NCI-H526 treated with DMSO at 0.1 percent for 48 hours (cell line): ENCODE results near the gene RUVBL2.
A peak's percentile ranks its signal among the peaks of the same experiment; 100 is the strongest.

Source experiments
- DNase-seq: peaks from one replicate; lab custom pipeline; 2025; lab: John Stamatoyannopoulos, UW

The RUVBL2 gene

DNA sequence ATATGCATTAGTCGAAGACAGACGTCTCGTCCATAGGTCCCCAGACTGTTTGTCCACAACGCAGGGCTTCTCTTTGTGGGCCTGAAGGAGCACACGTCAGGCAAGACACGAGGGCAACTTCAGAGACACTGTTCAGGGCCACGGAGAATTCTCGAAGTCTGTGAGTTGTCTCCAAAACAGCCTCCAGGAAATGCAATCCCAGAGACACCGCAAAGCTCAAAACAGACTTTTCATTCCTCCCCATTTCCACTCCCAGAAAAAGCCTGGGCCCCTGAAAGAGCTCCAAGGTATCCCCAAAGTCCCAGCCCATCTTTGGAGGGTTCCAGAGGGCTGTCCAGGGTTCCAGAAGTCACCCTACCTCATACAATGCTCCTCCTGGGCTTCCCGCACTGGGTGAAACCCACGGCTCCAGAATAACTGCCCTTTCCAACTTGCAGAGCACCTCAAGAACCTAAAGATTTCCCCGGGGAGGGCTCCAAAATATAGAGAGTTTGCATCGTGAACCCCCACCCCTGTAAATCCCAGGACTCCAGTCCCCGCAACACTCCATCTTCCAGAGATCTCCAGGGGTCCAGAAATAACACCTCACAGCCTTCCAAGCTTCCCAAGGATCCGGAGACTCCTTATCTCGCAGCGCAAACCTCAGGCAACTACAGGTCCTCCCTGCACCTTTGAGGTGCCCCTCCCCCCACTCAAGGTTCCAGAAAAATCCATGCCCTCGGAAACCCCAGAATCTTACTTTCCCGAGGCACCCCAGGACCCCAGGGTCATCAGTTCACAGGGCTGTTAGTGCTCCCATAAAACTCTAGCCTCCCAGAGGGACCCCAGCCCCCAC is 29.3 kb upstream of the RUVBL2 start:
- DNase-seq = no peak

DNA sequence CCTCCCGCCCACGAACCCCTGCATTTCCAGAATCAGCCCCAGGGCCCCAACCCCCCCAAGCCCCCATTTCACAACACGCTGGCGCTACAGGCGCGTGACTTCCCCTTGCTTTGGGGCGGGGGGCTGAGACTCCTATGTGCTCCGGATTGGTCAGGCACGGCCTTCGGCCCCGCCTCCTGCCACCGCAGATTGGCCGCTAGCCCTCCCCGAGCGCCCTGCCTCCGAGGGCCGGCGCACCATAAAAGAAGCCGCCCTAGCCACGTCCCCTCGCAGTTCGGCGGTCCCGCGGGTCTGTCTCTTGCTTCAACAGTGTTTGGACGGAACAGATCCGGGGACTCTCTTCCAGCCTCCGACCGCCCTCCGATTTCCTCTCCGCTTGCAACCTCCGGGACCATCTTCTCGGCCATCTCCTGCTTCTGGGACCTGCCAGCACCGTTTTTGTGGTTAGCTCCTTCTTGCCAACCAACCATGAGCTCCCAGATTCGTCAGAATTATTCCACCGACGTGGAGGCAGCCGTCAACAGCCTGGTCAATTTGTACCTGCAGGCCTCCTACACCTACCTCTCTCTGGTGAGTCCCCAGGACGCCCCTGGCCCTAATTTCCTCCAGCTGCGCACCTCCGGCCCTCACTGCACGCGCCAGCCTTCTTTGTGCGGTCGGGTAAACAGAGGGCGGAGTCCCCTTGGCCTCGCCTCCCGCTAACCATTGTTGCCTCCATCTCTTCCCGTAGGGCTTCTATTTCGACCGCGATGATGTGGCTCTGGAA is 28.5 kb upstream of the RUVBL2 start, which contains the start of gene FTL:
Gene FTL, plus strand, starts transcription at position 270 of the 766 bp plus-strand sequence. Its CDS starts 199 bp downstream, at position 469.
- DNase-seq = peak; percentile 84

DNA sequence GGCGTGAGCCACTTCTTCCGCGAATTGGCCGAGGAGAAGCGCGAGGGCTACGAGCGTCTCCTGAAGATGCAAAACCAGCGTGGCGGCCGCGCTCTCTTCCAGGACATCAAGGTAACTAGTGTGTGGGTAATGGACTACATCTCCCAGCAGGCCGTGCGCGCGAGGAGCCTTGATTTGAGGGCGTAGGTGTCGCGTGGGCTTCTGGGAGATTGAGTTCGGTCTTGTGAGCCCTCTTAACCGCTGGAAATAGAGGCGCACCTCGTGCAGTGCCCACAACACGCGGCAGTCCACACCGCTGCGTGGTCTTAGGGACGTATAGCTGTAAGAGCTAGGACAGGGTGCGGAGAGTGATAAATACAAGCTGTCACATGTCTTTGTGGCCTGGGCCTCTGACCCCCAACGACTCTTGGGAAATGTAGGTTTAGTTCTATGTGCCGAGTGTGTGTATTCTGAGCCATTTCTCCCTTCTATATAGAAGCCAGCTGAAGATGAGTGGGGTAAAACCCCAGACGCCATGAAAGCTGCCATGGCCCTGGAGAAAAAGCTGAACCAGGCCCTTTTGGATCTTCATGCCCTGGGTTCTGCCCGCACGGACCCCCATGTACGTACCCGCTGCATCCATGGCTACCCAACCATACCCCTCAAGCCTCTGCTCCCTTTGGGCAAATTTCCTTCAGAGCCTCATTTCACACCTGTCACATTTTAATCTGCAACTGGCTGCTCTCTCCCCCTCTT is 27.7 kb upstream of the RUVBL2 start:
- peak; percentile 74 for DNase-seq

GRCh38 chr19:48966541-48967345 is 26.9 kb upstream of the RUVBL2 start:
- no peak for DNase-seq

DNA sequence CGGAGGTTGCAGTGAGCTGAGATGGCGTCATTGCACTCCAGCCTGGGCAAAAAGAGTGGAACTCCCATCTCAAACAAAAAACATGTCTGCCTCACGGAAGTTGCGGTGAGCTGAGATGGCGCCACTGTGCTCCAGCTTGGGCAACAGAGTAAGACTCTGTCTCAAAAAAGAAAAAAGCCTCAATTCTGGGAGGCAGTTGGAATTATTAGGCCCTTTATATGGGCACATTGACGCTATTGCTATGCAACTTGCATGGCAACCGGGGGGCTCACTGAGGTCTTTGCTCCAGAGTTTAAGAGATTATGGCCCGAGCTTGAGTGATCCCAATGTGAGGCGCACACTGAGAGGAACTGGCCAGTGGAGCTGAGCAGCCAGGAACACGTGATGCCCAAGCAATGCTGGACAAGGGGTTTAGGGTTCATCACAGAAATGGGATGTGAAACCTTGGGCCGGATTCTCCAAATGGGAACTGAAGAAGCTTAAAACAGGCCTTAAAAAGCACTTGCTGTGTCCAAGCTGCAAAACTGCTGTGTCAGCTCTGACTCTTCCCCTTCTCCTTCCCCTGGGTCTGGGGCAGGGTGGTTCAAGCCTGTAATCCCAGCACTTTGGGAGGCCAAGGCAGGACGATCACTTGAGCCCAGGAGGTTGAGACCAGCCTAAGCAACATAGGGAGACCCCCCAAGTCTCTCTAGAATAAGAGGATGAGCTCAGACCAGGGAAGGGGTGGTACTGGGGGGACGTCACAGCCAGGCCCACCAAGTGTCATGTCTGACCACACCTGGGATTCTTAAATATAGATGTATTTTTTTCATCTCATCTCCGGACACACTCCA is 26.1 kb upstream of the RUVBL2 start:
- no peak for DNase-seq

DNA sequence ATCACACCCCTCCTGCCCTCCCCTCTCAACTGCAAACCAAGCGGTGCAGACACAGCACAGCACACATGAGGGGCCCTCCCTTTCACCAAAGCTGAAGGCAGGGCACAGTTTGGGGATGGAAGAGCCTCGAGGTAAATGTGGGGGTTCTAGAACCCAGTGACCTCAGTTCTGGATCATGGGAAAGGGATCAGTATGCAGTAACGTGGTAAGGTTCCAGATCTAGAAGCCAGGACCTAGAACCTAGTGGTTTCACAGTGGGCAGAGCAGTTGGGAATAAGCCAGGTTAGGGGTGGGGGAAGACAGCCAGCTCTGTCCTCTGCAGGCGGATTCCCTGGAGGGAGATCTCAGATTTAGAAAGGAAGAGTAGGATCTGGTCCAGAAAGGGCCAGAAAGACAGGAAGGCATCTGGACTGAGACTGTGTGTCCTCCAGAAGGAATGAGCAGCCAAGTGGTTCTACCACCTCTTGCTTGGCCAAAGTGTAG is 25.5 kb upstream of the RUVBL2 start:
- no peak for DNase-seq

DNA sequence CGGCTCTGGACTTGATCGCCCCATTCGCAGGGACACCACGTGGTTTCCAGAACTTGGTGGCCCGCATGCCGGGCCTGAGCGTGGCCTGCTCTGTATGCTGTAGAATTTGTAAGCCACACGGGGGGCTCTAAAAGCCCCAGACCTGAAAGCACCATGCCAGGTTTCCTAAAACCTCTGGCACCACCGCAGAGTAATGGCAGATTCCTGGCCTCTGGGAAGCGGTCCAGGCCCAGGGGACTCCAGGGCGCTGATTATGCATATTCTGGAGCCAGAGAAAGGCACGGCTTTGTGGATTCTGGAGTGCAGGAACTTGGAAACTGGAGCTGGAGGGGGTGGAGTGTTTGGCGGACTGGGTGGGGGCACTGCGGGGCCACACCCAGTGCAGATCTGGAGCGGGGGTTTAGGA is 24.9 kb upstream of the RUVBL2 start:
- no peak for DNase-seq

DNA sequence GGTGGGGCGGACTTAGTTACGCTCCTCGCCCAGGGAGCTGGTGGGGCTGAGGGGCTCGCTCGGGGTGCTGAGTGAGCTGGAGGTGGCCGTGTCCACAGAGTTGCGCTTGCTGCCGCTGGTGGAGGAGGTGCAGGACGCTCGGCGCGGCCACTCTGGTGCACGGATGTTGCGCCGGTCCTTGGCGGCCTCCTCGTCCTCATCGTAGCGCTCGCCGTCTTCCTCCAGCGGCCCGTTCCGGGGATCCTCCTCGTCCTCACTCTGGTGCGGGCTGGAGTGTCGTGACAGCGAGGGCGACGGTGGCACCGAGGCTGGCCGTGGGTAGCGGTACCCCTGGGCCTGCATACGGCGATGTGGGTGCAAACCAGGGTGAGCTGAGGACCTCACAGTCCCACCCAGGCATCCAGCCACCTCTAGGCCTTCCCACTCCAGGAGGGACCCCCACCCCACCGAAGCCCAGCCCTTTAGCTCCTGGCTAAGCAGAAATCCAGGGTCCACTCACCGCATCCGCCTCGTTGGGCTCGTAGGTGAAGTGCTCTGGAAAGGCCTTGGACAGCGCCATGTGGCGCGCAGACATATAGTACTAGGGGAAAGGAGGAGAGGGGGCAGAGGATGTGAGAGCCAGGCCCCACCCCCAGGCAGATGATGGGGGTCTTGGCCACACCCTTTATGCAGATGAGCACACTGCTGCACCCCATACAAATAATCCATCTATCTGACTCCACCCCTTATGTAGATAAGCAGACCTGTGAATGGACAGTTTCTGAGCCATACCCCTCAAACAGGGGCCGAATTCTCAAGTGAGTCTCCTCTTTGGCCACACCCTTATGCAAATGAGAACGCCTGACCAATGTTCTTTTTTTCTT is 24.2 kb upstream of the RUVBL2 start:
- DNase-seq = no peak

- no peak for DNase-seq
Observed at GRCh38 chr19:48970139-48970766, 23.4 kb upstream of the RUVBL2 start.

- peak; percentile 51 for DNase-seq
Observed at GRCh38 chr19:48970923-48971395, 22.7 kb upstream of the RUVBL2 start.

DNA sequence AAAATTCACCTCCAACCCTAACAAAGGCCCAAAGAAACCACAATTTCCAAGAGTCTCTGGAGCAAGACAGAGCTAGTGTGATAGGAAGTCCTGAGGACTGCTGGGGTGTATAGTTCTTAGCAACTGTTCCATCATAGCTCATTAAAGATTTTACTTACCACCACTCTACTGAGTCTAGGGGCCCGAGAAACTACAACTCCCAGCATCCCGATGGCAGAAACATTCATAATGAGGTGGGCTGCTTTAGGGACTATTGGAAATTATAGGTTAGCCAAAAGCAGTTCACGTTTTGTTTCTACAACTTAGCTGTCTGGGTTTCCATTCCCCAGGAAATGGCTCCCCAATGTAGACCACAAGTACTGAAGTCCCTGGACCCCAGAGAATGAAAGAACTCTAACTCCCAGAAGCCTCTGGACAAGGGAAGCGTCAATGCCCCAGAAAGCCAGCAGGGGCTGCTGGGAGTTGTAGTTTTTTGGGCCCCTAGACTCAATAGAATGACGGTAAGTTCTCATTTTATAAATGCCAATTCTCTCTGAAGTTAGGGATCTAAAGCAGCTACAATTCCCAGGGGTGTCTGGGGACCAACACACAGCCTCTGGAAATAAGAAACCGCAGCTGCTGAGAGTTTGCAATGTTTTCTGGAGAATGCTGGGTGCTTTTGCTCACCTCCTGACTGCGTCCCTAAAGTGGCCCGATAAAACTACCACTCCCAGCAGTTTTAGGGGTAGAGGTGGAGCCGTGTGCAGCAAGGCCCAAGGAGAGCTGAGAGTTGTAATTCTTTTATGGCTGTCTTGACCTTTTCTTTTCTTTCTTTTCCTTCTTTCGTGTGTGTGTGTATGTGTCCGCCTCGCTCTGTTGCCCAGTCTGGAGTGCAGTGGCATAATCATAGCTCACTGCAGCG is 17.5 kb upstream of the RUVBL2 start:
- no peak for DNase-seq

- no peak for DNase-seq
Observed at GRCh38 chr19:48977061-48977460, 16.6 kb upstream of the RUVBL2 start.

GRCh38 chr19:48982280-48982679 is 11.4 kb upstream of the RUVBL2 start:
- DNase-seq = no peak

DNA sequence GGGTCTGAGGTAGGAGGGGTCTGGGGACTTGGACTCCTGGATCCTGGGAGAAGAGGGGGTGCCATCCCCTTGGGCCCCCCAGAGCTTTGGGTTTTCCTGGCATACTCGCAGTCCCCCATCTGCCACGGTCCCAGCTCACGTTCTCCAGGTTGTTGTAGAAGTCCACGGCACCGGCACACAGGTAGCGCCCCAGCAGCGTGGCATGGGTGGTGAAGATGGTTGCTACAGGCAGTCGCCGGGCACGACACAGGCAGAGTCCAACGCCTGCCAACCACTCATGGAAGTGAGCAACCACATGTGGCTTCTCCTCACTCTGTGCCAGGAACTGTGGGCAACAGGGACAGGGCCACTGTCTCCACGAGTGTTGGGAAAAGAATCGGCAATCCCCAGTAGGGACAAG is 8.0 kb upstream of the RUVBL2 start:
- no peak for DNase-seq

DNA sequence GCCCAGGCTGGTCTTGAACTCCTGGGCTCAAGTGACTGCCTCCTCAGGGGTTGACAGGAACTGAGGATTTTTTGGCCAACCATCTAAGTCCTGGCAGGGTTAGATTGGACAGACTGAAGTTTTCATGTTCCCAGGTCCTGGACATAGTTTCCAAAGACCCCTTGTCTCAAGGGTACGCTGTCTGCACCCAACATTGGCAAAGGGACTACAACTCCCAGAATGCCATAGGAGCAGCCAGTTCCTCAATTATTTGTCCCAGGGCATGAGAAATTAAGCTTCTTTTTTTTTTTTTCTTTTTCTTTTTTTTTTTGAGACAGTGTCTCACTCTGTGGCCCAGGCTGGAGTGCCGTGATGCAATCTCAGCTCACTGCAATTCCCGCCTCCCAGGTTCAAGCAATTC is 7.5 kb upstream of the RUVBL2 start:
- DNase-seq = no peak

- DNase-seq = no peak
Observed at GRCh38 chr19:48987323-48987722, 6.4 kb upstream of the RUVBL2 start.

- DNase-seq = no peak
Observed at GRCh38 chr19:48988286-48988685, 5.4 kb upstream of the RUVBL2 start.

DNA sequence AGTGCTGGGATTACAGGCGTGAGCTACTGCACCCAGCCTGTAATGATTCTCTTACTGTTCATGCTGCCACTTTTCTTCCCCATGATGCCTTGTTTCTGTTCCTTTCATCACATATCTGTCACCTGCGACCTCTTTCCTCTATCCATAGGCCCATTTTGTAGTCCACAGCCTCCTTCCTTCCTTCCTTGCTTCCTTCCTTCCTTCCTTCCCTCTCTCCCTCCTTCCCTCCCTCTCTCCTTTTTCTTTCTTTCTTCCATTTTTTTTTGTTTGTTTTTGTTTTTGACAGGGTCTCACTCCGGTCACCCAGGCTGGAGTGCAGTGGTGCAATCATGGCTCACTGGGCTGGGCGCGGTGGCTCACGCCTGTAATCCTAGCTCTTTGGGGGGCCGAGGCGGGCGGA is 4.8 kb upstream of the RUVBL2 start:
- no peak for DNase-seq
